CD4-positive, alpha-beta T cell treated with Interleukin-17A for 4 hours (primary cell): Measurements from ENCODE around the gene H2BK1.

Source experiments
- DNase-seq: peaks from one replicate; pipeline ENCODE4 v3.0.0-alpha.2; 2020; ENCODE audit warnings: mixed read lengths

The H2BK1 gene

GRCh38 chr7:151210087-151210854, at the start of gene H2BK1:
TSS of gene H2BK1 (minus strand) at chr7:151210488. CDS start at chr7:151210318, 170 bp downstream.
- DNase-seq: no peak

GRCh38 chr7:151257990-151258389, 47.7 kb upstream of the H2BK1 start:
- no peak for DNase-seq

GRCh38 chr7:151256410-151257045, 46.2 kb upstream of the H2BK1 start:
- DNase-seq: no peak

- DNase-seq: no peak
Observed at GRCh38 chr7:151255390-151255789, 45.1 kb upstream of the H2BK1 start.

- no peak for DNase-seq
Observed at GRCh38 chr7:151254851-151255250, 44.6 kb upstream of the H2BK1 start.

- DNase-seq: no peak
Observed at GRCh38 chr7:151254316-151254715, 44.0 kb upstream of the H2BK1 start.

- DNase-seq: no peak
Observed at GRCh38 chr7:151252961-151253711, 42.8 kb upstream of the H2BK1 start.

GRCh38 chr7:151252561-151252835, 42.2 kb upstream of the H2BK1 start:
- no peak for DNase-seq

GRCh38 chr7:151251689-151252560, 41.6 kb upstream of the H2BK1 start:
- DNase-seq: peak; percentile 56

GRCh38 chr7:151251328-151251688, 41.0 kb upstream of the H2BK1 start:
- no peak for DNase-seq

GRCh38 chr7:151250181-151251132, 40.2 kb upstream of the H2BK1 start:
- DNase-seq: no peak

GRCh38 chr7:151249732-151250072, 39.4 kb upstream of the H2BK1 start:
- no peak for DNase-seq

GRCh38 chr7:151249034-151249731, 38.9 kb upstream of the H2BK1 start:
- DNase-seq: peak; percentile 46

- peak; percentile 60 for DNase-seq
Observed at GRCh38 chr7:151248346-151249033, 38.2 kb upstream of the H2BK1 start, which contains the start of gene SMARCD3. TSS of gene SMARCD3 (minus strand) at chr7:151248694. CDS start at chr7:151248562, 132 bp downstream.

- no peak for DNase-seq
Observed at GRCh38 chr7:151247611-151248345, 37.5 kb upstream of the H2BK1 start.

- DNase-seq: no peak
Observed at GRCh38 chr7:151246851-151247580, 36.7 kb upstream of the H2BK1 start.

- no peak for DNase-seq
Observed at GRCh38 chr7:151246102-151246850, 36.0 kb upstream of the H2BK1 start.
